Left forelimb (tissue), 1 donor: ENCODE results near the gene WFDC1.

ENCODE experiments used
- DNase-seq: peaks from one replicate; pipeline ENCODE4 v3.0.0-alpha.2; 2018; ENCODE audit warnings: low spot score

WFDC1 gene

GRCh38 chr16:84294531-84295142 lies at the start of gene WFDC1:
Gene WFDC1 (plus strand): TSS chr16:84294878. CDS start chr16:84294972, 94 bp downstream.
- DNase-seq: no peak

GRCh38 chr16:84245956-84246678 lies 48.6 kb upstream of the WFDC1 start:
- DNase-seq: no peak

- DNase-seq: no peak
These were observed 48.0 kb upstream of the WFDC1 start for GRCh38 chr16:84246679-84247077.

- no peak for DNase-seq
These were observed 47.3 kb upstream of the WFDC1 start for GRCh38 chr16:84247331-84247730.

GRCh38 chr16:84247844-84248243 lies 46.8 kb upstream of the WFDC1 start:
- DNase-seq: no peak

- no peak for DNase-seq
These were observed 42.5 kb upstream of the WFDC1 start for GRCh38 chr16:84252184-84252583.

- DNase-seq: no peak
These were observed 41.5 kb upstream of the WFDC1 start for GRCh38 chr16:84253173-84253572.

GRCh38 chr16:84254062-84254461 lies 40.6 kb upstream of the WFDC1 start:
- DNase-seq: no peak

GRCh38 chr16:84255050-84255810 lies 39.4 kb upstream of the WFDC1 start:
- no peak for DNase-seq

- DNase-seq: no peak
These were observed 36.4 kb upstream of the WFDC1 start for GRCh38 chr16:84258266-84258665.

- DNase-seq: no peak
These were observed 35.0 kb upstream of the WFDC1 start for GRCh38 chr16:84259691-84260090.

GRCh38 chr16:84260766-84261554 lies 33.7 kb upstream of the WFDC1 start:
- DNase-seq: no peak

- DNase-seq: no peak
These were observed 32.6 kb upstream of the WFDC1 start for GRCh38 chr16:84262031-84262430.

- no peak for DNase-seq
These were observed 31.7 kb upstream of the WFDC1 start for GRCh38 chr16:84262939-84263338.

- no peak for DNase-seq
These were observed 28.2 kb upstream of the WFDC1 start for GRCh38 chr16:84266451-84266850.

- no peak for DNase-seq
These were observed 27.3 kb upstream of the WFDC1 start for GRCh38 chr16:84267380-84267779.

GRCh38 chr16:84268291-84269040 lies 26.2 kb upstream of the WFDC1 start:
- DNase-seq: no peak

GRCh38 chr16:84270071-84270470 lies 24.6 kb upstream of the WFDC1 start:
- no peak for DNase-seq

GRCh38 chr16:84270531-84270930 lies 24.1 kb upstream of the WFDC1 start:
- no peak for DNase-seq

- DNase-seq: no peak
These were observed 23.6 kb upstream of the WFDC1 start for GRCh38 chr16:84271037-84271436.

GRCh38 chr16:84271866-84272265 lies 22.8 kb upstream of the WFDC1 start:
- no peak for DNase-seq
